H9 (cell line): ENCODE data around the gene GPD1L. TPM values are rescaled to one million over a fixed set of nuclear protein-coding genes. Genes with fewer than 3 reads are reported as not detected.

ENCODE experiments used
- DNase-seq: peaks from one replicate; pipeline ENCODE4 v3.0.0-alpha.2; 2017
- H2AFZ ChIP-seq: one replicate; pipeline ENCODE4 v1.6.1; 2013; ENCODE audit warnings: mild to moderate bottlenecking, low read length, control low read depth, moderate library complexity
- H2AK5ac ChIP-seq: 2 replicates; pipeline ENCODE4 v1.6.1; 2013; ENCODE audit warnings: low read length, control low read depth, mixed read lengths; ENCODE audit not compliant: insufficient read length
- H2BK120ac ChIP-seq: one replicate; pipeline ENCODE4 v1.6.1; 2013; ENCODE audit warnings: low read depth, mild to moderate bottlenecking, low read length, control low read depth, inconsistent platforms; ENCODE audit not compliant: poor library complexity, severe bottlenecking
- H2BK12ac ChIP-seq: 2 replicates; pipeline ENCODE4 v1.6.1; 2013; ENCODE audit warnings: low read length, control low read depth, mixed read lengths, low read depth; ENCODE audit not compliant: insufficient read length
- H2BK15ac ChIP-seq: 2 replicates; pipeline ENCODE4 v1.6.1; 2013; ENCODE audit warnings: low read depth, low read length, control low read depth
- H2BK20ac ChIP-seq: one replicate; pipeline ENCODE4 v1.6.1; 2013; ENCODE audit warnings: low read depth, mild to moderate bottlenecking, low read length, control low read depth, inconsistent platforms; ENCODE audit not compliant: poor library complexity, severe bottlenecking
- H2BK5ac ChIP-seq: 2 replicates; pipeline ENCODE4 v1.6.1; 2013; ENCODE audit warnings: low read length, control low read depth, mixed read lengths; ENCODE audit not compliant: insufficient read length
- H3K14ac ChIP-seq: 2 replicates; pipeline ENCODE4 v1.6.1; 2013; ENCODE audit warnings: low read length, control low read depth; ENCODE audit not compliant: insufficient read depth
- H3K18ac ChIP-seq: 2 replicates; pipeline ENCODE4 v1.6.1; 2013; ENCODE audit warnings: low read depth, mild to moderate bottlenecking, mixed read lengths, low read length, control low read depth; ENCODE audit not compliant: insufficient read length
- H3K23ac ChIP-seq: 2 replicates; pipeline ENCODE4 v1.6.1; 2013; ENCODE audit warnings: low read length, control low read depth, mixed read lengths, low read depth; ENCODE audit not compliant: insufficient read length
- H3K23me2 ChIP-seq: 2 replicates; pipeline ENCODE4 v1.6.1; 2013; ENCODE audit warnings: low read depth, mild to moderate bottlenecking, mixed read lengths, low read length, control low read depth; ENCODE audit not compliant: insufficient read length, poor library complexity, severe bottlenecking
- H3K27ac ChIP-seq: 2 replicates; pipeline ENCODE4 v1.5.1; 2013; ENCODE audit warnings: low read length, control low read depth, mixed read lengths, low read depth; ENCODE audit not compliant: insufficient read length
- H3K27me3 ChIP-seq: 2 replicates; pipeline ENCODE4 v1.6.1; 2013; ENCODE audit warnings: low read length, control low read depth, inconsistent platforms; ENCODE audit not compliant: insufficient read depth
- H3K4ac ChIP-seq: 2 replicates; pipeline ENCODE4 v1.6.1; 2013; ENCODE audit warnings: low read depth, mild to moderate bottlenecking, control low read depth, inconsistent platforms, low read length, moderate library complexity
- H3K4me1 ChIP-seq: 2 replicates; pipeline ENCODE4 v1.6.1; 2013; ENCODE audit warnings: low read length, control low read depth, inconsistent platforms; ENCODE audit not compliant: insufficient read depth
- H3K4me2 ChIP-seq: 2 replicates; pipeline ENCODE4 v1.6.1; 2013; ENCODE audit warnings: low read length, control low read depth, mixed read lengths; ENCODE audit not compliant: insufficient read length, insufficient read depth
- H3K56ac ChIP-seq: 2 replicates; pipeline ENCODE4 v1.6.1; 2013; ENCODE audit warnings: low read depth, mild to moderate bottlenecking, mixed read lengths, low read length, control low read depth; ENCODE audit not compliant: insufficient read length
- H3K79me1 ChIP-seq: 2 replicates; pipeline ENCODE4 v1.6.1; 2013; ENCODE audit warnings: low read depth, mild to moderate bottlenecking, moderate library complexity, low read length, control low read depth, inconsistent platforms; ENCODE audit not compliant: insufficient read depth, poor library complexity, severe bottlenecking
- H3K79me2 ChIP-seq: 2 replicates; pipeline ENCODE4 v1.6.1; 2013; ENCODE audit warnings: low read length, control low read depth, inconsistent platforms; ENCODE audit not compliant: insufficient read depth
- H3K9ac ChIP-seq: 2 replicates; pipeline ENCODE4 v1.6.1; 2013; ENCODE audit warnings: low read length, control low read depth, mixed read lengths; ENCODE audit not compliant: insufficient read length; ENCODE audit errors: extremely low read depth
- H3K9me3 ChIP-seq: one replicate; pipeline ENCODE4 v1.6.1; 2013; ENCODE audit warnings: low read depth, low read length, inconsistent platforms; ENCODE audit not compliant: control insufficient read depth
- H3T11ph ChIP-seq: one replicate; pipeline ENCODE4 v1.6.1; 2013; ENCODE audit warnings: mild to moderate bottlenecking, low read length, control low read depth, inconsistent platforms
- H4K20me1 ChIP-seq: one replicate; pipeline ENCODE4 v1.6.1; 2013; ENCODE audit not compliant: control insufficient read depth, insufficient read length, insufficient read depth
- H4K5ac ChIP-seq: 2 replicates; pipeline ENCODE4 v1.6.1; 2013; ENCODE audit warnings: low read depth, mild to moderate bottlenecking, mixed read lengths, low read length, control low read depth; ENCODE audit not compliant: insufficient read length
- H4K8ac ChIP-seq: replicated peaks from 2 replicates; pipeline ENCODE4 v1.6.1; 2013; ENCODE audit warnings: low read length, control low read depth, mixed read lengths, low read depth; ENCODE audit not compliant: insufficient read length
- H4K91ac ChIP-seq: 2 replicates; pipeline ENCODE4 v1.6.1; 2013; ENCODE audit warnings: low read depth, mild to moderate bottlenecking, moderate library complexity, mixed read lengths, low read length, control low read depth; ENCODE audit not compliant: insufficient read length
- H3K27ac Mint-ChIP-seq, 3 experiments: 2 replicates in 2 of 3; 3 replicates in 1 of 3; pipeline ENCODE4 v1.8.0; 2020 to 2021; ENCODE audit warnings: mixed read lengths in 3 of 3, mild to moderate bottlenecking in 1 of 3, moderate library complexity in 1 of 3
- H3K27me3 Mint-ChIP-seq: 2 replicates; pipeline ENCODE4 v1.8.0; 2021; ENCODE audit warnings: low read depth, mild to moderate bottlenecking, moderate library complexity, mixed read lengths
- H3K36me3 Mint-ChIP-seq, 3 experiments: 2 replicates in 2 of 3; 3 replicates in 1 of 3; pipeline ENCODE4 v1.8.0; 2020 to 2021; ENCODE audit warnings: low read depth in 3 of 3, mixed read lengths in 3 of 3; ENCODE audit not compliant: insufficient read depth in 1 of 3
- H3K4me1 Mint-ChIP-seq, 2 experiments: 2 replicates each; pipeline ENCODE4 v1.8.0; 2020; ENCODE audit warnings: mixed read lengths in 2 of 2
- H3K4me3 Mint-ChIP-seq, 2 experiments: 2 replicates in 1 of 2; 3 replicates in 1 of 2; pipeline ENCODE4 v1.8.0; 2020 to 2021; ENCODE audit warnings: mild to moderate bottlenecking in 2 of 2, mixed read lengths in 2 of 2, moderate library complexity in 1 of 2
- H3K9me3 Mint-ChIP-seq, 2 experiments: 2 replicates in 1 of 2; 3 replicates in 1 of 2; pipeline ENCODE4 v1.8.0; 2020; ENCODE audit warnings: mild to moderate bottlenecking in 2 of 2, mixed read lengths in 2 of 2, moderate library complexity in 1 of 2
- CTCF ChIP-seq: fragments of 200-600 bp; sonication (generic); conservative IDR thresholded peaks from 3 replicates; pipeline ENCODE4 v1.8.0; 2021; ENCODE audit warnings: antibody characterized with exemption, mild to moderate bottlenecking
- total RNA-seq: library from RNA; stranded (reverse); gene quantifications from 2 replicates; pipeline ENCODE4 v1.2.1, GENCODE V29; 2021

GPD1L gene
- total RNA-seq, 1 experiment from 2014 or later: 3.7 TPM

GRCh38 chr3:32113566-32113965 is 7.1 kb downstream of the GPD1L start:
- Histone ChIP-seq H3K4me1 (peaks cover 3% of the 10 kb centered on the region; the same call in 1 of the 2 replicates), H3K79me2 (0 out of 2 replicates have a peak, but pooled peaks cover 2% of the 10 kb centered on the region), H3K4ac (no peak overlapping the region), H3K18ac (no peak overlapping the region), H2BK5ac (no peak overlapping the region), H3T11ph (no peak overlapping the region), H3K23ac (no peak overlapping the region), H2BK12ac (no peak overlapping the region), H3K27ac (no peak overlapping the region), H2AFZ (no peak overlapping the region), H3K23me2 (no peaks in the 10 kb centered on the region), H2BK120ac (no peak overlapping the region), H3K79me1 (no peaks in the 10 kb centered on the region), H3K9ac (no peak overlapping the region), H3K4me2 (no peak overlapping the region), H4K20me1 (no peaks in the 10 kb centered on the region), H3K27me3 (no peaks in the 10 kb centered on the region), H4K91ac (no peak overlapping the region), H3K14ac (no peak overlapping the region), H3K56ac (no peak overlapping the region), H4K5ac (no peak overlapping the region), H2BK15ac (no peak overlapping the region), H3K9me3 (no peaks in the 10 kb centered on the region), H2AK5ac (no peak overlapping the region), H2BK20ac (no peak overlapping the region), H4K8ac (no peak overlapping the region)
- no peak for DNase-seq
- Mint-ChIP-seq H3K4me3 (no peak overlapping the region), H3K27me3 (peaks cover 8% of the 10 kb centered on the region), H3K36me3 (peaks cover 2 to 4% (median 4%) of the 10 kb centered on the region in 3 experiments; a peak in 3 of 7 replicates), H3K27ac (no peak overlapping the region), H3K9me3 (peaks cover 0 to 10% of the 10 kb centered on the region in 2 experiments; a peak in 4 of 5 replicates), H3K4me1 (peaks cover 0 to 6% of the 10 kb centered on the region in 2 experiments; a peak in 2 of 4 replicates)
- TF ChIP-seq CTCF: no peak
